ENCODE results near the gene TMPRSS7.

TMPRSS7 gene

DNA sequence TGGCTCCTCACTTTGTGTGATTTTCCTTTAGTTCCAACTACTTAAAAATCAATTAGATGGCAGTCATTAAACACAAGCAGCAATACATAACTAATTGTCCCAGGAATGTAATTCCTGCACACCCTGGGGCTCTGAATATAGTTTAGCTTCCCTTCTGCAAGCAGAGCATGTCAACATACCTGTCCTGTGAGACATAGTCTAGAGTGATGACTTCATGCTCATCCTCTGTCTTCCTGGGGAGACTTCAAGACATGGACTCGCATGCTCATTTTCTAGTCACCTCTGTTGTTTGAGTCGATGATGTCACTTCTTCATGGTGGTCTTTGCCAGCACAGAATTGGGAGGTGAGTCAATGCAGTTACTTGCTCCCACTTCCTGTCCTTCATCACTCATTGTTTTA lies 67.4 kb downstream of the TMPRSS7 start:
- no peak for DNase-seq

DNA sequence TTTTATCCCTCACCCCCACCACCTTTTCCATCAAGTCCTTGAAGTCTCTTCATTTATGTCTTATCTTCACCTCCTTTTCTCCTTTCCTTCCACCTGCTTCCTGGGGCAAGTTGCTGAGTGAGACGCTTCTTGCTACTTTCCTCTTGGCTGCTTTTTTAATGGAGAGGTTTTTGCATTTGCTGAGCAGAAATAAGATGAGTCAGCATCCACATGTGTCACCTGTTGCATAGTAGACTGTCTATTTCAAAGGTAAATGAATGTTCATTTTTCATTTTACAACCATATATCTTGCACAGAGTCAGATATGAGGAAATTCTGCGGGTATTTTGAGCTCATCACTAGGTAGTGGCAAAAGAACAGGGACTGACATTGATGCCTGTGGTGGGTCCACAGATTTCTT lies 70.2 kb downstream of the TMPRSS7 start:
- DNase-seq, result no peak

DNA sequence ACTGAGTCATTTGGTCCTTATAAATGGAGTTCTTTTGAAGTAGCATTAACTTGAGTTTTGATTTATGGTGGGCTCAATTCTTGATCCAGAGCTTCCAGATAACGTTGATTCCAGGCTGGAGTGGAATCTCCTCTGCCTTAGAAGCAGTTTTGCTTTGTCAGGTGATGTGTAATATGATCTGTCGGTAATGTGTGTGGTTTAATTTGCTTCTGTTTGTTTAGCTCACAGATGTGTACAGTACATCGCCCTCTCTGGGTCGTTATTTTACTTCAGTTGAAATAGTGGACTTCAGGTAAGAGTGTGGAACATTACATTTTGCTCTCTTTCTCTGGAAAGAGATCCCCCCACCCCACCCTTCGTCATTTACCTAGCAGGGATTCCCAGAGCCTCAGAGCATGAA lies 74.8 kb downstream of the TMPRSS7 start:
- DNase-seq, result no peak

DNA sequence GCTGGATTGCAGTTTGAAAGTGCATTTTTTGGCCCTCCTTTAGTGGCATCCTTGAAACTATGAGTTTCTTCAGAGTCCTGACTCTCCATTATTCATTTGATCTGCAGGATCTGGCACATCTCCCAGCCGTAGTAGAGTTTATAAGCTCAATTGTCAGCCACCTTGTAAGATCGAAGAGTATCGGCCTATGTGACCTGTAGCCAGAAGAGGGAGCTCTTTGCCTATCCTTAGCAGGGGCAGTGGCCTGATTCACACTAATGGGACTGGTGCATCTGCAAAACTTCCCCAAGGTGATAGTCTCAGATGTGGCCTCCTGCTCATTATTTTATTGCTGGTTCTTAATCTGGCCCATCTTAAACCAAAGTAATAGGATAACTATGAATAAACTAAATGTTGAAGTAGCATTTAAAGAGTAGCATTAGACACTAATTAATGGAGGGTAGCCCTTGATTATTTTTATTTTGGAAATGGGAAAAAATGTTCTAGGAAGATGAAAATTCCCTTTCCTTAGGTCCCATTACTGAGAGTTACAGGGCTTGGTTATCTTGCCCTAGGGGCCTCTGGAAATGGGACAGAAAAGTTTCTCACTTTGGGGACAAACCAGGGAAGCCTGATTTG lies 77.4 kb downstream of the TMPRSS7 start:
- peak; percentile 49 to 63 for DNase-seq

DNA sequence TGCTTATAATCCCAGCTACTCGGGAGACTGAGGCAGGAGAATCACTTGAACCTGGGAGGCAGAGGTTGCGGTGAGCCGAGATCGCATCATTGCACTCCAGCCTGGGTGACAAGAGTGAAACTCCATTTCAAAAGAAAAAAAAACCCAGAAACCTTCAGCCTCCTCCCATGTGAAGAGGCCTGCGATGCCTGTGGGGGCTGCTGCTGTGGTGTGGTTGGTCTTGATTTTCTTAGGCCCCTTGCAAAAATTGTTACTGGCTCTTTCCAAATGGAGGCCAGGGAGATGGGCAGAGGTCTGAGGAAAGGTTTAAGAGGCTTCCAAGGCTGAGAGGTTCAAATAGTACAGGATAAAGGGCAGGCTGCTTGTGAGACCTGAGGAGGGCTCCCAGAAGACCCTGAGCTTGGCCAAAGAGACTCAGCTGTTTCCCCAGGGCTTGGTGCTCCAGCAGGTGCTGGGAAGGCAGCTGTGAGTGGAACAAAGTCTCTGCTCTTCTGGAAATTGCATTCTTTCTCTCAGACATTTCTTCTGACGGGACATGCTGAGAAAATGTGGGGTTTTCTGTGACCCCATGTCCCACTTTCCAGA lies 80.1 kb downstream of the TMPRSS7 start:
- no peak for DNase-seq

DNA sequence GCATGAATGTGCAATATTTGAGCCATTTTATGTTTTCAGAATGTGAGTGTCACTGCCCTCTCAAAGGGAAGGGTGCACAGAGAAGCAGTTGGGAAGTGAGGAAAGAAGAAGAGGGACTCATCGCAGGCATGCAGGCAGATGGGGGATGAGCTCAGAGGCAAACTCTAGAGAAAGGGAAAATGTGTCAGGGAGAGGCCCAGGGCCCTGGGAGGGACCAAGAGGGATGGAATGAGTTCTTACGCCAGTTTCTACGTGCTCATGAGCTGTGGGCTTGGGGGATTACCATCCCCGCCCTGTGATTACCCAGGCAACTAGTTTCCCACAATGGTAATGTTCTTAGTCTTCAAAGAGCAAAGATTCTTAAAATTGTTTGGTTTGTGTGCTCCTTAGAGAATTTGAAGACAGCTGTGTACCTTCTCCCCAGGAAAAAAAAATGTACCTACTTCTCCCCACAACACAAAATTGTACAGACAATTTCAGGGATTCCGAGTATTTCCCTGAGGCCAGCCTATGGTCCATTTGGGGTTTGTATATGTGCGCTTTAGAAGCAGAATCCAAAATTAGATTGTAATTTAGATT lies 80.7 kb downstream of the TMPRSS7 start:
- peak in 1 of 2 experiments; percentile 28 for DNase-seq

DNA sequence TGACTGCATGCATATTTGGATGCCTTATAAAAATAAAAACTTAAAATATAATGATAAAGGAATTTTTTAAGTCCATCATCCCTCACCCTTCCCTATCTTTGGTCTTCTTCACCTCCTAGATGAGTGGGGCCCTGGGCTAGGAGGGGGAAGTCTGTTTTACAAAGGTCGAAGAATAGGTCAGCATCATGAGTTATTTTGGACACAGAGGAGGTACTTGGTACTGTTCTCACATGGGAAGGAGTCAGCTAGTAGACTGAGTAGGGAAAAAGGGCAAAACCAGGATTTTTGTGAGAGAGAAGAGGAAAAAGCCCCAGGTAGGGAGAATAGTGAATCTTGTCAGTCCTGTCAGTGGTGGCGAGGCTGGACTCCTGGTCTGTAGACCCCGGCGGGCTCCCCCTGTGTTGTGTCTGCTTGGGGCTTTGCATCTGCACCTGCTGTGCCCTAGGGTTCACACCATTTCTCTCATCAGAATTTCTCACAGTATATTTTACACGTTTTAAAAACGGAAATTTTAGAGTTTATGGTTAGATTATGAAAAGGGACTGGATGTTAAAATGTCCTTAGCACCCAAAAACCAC lies 81.4 kb downstream of the TMPRSS7 start:
- DNase-seq, result no peak

DNA sequence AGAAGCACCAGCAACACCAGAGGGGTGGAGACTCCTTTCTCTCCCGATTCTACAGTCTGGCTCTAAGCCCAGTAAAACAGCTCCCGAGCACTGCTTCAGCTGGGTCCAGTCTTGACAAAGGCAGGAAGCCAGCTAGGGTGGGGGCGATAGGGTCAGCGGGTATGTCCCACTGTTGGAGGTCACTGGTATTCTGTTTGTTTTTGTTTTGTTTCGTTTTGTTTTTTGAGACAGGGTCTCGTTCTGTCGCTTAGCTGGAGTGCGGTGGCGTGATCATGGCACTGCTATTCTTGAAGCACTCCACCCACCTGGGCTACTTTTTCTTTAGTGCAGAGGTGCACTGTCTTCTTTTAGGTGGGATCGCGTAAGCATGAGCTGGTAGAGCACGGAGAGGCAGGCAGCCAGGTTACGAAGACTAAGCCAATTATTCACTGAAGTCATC lies 82.2 kb downstream of the TMPRSS7 start:
- no peak for DNase-seq

DNA sequence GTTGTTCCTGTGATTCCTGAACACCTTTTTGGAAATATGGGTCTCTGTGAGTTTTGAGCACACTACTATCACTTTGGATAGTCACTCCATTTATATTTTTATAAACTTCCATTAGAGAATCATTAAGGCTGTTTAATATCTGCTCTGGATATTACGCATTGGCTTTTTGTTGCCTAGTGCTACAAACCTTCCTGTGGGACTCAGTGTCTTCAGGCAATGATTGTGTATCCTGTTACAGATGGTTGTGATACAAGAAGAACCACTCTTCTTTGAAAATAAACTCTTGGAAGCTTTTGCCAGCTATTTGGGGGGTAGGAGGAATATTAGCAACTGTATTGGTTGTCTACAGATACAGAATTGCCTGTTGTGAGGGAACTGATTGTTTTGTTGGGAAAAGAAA lies 82.9 kb downstream of the TMPRSS7 start:
- DNase-seq, result no peak

DNA sequence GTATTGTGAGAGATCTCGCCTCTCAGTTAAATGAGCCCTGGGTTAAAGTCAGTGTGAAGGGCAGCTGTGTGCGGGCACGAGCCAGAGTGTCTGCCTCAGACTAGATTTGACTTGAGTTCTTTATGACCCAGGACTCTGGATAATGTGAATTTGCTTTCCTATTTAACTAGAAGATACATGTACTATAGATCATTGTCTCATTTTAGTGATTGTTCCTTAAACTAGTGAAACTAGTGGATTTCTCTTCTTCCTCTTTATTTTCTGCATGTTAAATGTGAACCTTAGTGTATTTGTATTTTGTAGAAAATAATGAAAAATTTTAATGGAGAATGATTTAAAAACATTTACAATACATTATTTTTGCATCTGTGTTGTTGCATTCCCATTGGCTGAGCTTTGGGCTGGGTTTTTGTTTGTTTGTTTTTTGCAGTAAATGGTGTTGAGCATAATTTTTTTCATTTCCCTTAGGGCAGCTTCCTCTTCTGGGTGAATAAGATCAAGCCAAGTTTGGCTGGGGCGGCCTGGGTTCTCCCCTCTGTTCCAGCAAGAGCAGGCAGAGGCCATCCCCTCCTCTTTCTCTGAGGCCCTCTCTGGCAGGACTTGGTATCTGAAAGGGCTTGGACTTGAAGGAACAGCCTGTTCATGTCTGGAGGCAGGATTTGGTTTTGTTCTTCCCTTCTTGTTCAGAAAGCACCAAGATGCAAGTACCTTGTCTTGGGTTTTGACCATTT lies 83.5 kb downstream of the TMPRSS7 start:
- no peak for DNase-seq

DNA sequence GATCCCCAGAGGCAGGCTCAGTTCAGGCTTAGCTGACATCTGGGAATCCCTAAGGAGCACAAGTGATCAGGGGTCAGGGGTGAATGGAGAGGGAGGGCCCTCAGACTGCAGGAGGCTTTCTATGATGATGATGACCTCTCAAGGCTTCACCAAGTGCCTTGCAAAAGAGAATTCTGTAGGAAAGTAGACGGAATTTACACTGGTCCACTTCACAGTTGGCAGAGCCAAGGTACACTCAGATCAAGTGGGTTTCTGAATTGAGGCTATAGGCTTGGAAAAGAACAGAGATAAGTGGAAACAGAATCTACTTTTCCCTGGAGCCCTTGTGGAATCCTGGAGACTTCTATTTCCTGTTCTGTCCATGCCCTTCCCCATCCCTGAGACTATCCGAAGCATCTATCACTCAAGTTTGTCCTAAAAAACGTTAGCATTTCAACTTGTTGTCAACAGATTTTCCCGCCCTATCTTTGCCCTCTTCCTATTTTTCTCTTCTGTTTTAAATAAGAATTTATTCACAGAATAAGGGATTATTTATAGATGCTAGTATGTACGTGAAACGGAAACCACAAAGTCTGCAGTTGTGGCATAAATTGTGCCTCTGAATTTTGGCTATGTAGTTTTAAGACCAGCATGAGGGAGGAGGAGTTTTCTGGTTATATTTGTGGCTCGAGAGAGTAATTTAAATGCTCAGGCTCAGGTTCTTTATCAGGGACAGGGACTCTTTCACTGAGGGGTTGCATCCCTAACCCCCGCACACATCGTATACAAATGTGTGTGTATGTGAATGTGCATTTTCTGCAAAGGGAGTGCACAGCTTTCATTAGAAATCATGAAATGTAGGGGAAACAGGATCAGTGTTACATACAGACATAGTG lies 85.7 kb downstream of the TMPRSS7 start:
- DNase-seq, result no peak

DNA sequence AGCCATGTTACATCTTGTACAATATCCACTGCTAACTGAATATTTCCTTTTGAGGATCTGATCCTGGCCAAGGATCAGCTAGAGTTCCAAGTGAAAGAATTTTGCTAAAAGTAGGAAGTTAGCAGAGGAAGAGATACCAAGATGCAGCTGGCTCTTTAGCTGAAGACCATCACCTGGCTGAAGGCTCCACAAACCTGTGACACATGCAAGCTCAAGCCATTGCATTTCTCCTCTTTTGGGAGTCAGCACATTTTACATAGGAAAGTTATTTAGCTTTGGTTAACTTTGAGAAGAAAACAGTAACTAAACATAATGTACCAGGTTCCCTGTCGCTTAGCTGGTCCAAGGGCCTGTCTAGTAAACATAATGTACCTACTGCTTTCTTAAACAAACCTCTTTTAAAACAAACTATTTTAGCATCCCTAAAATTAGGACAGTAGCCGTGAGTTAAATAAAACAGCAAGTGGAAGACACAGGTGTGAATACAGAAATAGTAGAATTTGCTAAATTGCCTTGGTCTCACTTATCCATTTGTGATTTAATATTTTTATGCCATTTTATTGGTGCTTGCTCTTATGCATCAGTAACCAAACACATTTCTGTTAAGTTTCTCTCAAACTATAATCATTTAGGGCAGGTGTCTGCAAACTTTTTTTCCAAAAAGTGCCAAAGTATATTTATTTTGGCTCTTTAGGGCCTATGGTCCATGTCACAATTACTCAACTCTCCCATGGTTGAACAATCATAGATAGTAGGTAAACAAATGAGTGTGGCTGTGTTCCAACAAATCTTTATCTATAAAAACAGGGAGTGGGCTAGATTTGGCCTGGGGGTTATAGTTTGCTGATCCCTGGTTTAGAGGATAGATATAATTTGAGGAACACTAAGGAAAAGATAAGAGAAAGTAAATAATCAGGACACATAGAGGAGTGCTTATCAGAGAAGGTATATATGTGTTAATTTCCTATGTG lies 87.3 kb downstream of the TMPRSS7 start:
- no peak for DNase-seq

DNA sequence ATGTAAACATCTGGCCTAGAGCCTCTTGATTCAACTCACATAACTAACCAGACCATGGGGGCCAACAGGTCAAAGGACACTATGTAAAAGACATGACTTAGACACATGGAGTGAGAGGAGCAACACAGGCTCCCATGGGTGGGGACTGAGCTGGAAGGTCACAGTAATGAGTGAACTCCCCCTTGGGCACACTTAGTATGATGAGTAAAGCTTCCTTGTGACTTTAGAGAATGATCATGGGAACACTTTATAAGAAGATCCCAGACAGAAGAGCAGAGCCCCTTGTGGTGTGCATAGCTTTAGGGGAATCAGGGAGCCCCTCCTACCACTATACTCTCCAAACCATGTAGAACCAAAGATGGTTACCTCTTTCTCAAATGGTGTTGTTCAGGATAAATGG lies 88.3 kb downstream of the TMPRSS7 start:
- no peak for DNase-seq

DNA sequence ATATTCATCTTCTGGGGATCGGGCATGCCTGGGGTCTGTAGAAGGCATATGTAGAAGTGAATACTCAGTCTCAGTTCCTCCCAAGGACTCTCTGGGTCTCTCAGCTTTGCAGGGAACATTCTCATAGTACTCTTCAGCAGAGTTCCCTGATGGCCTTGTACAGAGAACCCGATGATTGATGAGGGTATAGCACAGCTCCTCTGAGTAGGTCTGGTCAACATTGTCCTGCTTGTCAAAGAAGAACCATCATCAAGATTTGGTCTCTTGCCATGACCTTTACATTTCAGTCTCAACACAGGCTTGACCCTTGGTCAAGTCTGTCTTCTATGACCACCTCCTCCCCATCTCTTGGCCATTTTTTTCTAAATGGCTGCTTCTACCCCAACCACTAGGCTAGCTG lies 89.0 kb downstream of the TMPRSS7 start:
- no peak for DNase-seq

DNA sequence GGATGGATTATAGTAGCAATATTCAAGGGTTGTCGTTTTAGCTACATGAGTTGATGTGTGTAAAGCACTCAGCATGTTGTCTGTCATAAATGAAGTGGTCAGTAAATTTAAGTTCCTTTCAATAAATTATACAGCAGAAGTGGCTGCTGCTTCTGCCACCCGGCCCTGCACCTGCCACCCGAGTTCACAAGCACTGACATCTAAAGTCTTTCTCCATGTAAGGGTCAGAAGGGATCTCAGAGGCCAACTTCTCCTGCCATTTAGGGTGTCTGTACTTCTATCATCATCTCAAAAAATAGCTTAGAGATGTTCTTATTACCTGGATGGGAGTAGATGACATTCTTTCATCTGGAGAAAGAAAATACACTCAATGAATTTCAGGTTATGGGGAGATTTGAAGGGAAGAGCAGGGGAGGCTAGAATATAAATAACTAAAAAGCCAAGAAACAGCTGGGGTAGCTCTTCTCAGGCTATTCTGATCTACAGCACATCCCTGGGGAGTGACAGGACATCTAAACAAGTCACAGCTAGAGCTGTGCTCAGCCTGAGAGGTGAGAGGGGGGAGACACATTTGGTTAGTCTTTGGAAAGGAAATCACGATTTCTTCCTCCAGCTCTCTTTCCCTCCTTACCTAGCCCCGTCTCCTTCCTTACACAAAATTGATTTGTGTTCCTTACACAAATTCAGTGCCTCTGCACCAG lies 90.5 kb downstream of the TMPRSS7 start:
- no peak for DNase-seq

DNA sequence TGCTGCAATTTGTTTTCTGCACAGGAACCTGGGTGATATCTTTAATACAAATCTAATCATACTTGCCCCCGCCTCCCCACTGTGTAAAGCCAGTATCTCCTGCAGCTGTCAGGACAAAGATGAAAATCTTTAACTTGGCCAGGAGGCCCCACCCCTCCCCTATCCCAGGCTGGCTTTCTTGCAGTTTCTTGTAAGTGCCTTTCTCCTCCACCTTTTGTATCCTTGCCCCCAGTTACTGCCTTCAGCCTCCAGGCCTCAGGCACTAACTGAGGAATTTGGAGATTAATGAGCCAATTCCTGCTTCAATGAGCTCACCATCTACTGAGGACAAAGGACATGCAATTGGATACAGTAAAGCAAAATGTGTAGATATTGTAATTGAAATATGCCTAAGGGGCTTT lies 92.0 kb downstream of the TMPRSS7 start:
- no peak for DNase-seq

DNA sequence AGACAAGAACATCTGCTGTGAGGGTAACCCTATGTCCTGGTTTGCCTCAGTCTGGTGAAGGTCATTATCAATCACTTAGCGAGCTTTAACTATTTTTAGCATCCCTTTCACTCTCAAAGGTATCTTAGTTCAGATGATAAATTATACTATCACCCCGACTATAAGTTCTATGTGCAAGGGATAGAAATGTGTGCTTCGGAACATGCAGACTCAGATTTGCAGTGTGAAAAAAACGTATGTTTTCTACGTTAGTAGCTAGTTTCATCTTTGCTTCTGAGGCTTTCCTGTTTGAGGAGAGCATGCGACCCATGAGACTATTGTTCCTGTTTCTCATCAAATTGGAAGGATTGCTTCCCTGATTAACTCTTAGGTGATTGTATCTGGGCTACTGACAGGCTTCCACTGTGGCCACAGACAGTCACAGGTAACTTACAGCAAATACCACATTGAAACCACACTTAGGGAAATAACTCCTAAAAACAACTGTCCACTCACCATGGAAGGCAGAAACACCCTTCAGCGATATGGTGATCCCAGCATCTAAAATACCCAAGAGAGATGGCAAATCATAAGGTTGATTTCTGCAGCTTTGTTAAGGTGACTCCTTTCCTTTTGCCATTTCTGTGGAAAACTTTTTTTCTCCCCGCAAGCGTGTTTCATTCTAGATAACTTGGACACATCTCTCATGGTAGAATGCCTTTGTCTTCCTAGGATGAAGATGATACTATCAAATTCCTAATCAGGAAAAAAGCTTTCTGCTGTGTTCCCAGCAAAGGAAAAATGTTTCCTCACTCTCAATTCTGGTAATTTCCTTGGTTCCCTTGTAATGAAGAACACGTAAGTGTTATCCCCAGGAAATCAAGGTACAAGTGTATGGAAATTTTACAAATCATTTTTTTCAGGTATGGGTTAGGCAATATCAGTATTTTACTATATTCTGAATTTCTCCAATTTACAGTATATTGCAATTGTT lies 93.3 kb downstream of the TMPRSS7 start:
- no peak for DNase-seq

DNA sequence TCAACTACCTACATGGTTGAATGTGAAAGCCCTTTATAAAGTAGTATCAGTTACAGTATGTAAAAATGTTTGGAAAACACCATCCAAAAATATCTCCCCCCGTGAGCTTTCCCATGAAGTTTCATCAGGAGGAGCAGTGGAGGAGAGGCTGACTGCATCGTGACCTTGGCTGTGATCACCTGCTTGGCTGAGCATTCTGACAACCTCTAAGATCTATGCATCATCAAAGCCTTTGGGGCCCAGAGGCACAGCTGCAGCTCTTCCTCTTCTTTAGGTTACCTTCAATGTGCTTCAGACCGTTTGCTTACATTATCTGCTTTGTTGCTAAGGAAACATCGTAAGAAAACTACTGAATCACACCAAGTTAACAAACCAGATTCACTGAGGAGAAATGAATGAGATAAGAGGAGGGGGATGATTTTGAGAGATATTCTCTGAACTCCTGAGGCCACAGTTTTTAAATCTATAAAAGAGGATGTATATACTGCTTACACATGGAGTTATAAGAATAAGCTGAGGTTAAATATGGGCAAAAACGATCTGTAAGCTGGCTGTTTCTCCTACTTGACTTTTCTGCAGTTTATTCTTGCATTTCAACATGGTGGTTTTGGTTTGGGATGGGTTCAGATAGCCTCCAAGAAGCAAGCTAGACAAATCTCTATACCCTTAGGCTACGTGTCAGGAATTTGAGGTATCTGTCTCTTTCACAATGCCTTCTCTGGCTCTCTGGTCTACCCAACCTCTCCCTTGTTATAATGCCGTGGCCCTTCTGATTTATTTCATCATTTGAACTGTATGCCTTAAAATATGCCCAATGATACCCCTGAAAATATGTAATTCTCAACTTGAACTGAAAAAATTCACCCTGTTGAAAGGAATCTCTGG lies 94.5 kb downstream of the TMPRSS7 start:
- DNase-seq, result peak in 1 of 2 experiments; percentile 52

Measured in activated T-cell treated with anti-CD3 and anti-CD28 coated beads, Interleukin-2, amount 50 U/mL, for 48 hours (primary cell).